ENCODE results near the gene MYMX.
"Not testable (repeated sequence)": the region's sequence is repeated elsewhere in the genome, so short reads cannot be mapped to it uniquely, and the experiment has no call there.

MYMX gene

DNA sequence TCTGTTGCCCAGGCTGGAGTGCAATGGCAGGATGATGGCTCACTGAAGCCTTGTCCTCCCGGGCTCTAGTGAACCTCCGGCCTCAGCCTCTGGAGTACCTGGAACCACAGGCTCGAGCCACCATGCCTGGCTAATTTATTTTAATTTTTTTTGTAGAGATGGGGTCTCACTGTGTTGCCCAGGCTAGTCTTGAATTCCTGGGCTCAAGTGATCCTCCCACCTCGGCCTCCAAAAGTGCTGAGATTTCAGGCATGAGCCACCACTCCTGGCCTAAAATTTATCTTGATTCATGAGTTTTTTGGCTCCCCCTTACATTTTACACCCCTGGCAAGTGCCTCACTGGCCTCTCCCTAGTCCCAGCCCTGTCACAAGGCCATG, 4.2 kb downstream of the MYMX start:
- DNase-seq = no peak

DNA sequence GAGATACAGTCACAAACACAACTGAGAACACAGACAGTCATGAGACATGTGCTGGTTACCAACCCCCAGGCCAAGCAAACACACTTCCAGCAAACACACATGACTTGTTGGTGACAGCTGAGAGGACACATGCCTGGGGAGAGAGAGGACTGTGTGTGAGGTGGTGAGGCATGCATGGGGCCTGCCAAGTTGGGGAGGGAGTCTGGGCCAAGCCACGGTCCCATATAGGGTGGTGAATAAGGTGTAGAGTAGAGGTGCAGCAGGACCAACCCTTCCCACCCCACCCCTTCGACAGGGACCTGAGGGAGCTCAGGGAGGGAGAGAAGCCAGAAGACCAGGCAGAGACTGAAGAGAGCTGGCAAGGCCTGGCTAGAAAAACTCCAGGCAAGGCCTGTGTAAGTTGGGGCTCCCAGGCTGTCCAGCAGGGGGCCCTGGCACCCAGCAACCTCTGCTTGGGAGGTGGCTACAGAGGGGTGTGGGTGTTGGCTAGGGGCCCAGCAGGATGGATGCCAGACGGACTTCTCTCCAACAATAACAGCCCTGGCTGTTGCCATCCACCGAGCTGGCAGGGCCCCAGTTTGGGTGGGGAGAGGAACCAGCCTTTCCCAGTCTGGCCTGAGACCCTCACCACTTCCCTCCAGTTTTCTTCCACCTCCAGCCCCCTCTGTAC, 4.7 kb downstream of the MYMX start:
- peak; percentile 81 for DNase-seq

DNA sequence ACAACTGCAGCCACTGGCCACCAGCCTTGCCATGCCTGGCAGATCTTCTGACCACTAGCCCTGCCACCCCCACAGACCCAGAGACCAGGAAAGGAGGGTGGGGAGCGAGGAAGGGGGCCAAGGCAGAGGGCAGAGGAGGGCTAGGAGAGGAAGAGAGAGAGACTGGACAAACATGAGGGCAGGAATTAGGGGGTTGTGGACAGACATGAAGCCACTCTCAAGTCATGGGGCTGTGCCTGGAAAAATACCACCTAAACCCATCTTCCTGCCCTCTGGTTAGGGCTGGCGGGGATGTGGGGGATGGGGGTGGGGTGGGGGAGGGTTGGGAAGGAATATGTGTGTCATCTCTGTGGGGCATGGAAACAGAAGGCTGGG, 5.2 kb downstream of the MYMX start:
- DNase-seq = no peak

DNA sequence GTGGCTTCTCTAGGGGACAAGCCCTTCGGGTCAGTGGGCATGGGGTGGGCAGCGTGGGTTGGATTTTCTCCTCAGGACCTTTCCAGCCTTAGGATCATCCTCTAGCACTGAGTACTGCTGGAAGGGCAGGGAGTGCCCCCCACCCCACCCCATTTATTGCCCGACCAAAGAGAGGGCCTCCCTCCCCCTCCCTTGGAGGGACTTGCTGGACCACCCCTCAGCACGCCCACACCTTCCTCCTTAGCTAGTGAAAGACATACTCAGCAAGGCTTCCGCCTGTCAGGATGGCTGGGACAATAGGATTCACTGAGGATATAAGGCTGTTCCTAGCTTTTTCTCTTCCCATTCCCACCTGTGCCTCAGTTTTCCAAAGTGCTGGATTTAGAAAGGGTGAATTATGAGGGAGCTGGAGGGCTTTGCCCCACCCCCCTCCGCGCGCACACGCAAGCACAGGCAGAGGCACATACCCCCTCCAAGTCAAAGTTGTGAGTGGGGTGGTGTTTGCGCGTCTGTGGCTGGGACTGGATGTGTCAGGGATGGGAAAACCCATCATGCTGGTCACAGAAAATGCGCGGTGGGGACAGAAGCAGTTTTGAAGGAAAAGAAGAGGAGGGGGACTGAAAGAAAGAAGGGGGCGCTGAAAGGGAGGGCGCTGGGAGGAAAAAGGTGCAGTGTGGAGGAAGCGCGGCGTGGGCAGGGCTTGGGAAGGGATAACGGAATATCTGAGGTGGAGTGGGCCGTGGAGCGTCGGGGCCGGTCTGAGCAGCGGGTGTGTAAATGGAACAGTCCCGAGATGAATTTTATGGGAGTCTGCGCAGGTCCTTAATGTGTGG, 6.0 kb downstream of the MYMX start:
- DNase-seq = no peak

DNA sequence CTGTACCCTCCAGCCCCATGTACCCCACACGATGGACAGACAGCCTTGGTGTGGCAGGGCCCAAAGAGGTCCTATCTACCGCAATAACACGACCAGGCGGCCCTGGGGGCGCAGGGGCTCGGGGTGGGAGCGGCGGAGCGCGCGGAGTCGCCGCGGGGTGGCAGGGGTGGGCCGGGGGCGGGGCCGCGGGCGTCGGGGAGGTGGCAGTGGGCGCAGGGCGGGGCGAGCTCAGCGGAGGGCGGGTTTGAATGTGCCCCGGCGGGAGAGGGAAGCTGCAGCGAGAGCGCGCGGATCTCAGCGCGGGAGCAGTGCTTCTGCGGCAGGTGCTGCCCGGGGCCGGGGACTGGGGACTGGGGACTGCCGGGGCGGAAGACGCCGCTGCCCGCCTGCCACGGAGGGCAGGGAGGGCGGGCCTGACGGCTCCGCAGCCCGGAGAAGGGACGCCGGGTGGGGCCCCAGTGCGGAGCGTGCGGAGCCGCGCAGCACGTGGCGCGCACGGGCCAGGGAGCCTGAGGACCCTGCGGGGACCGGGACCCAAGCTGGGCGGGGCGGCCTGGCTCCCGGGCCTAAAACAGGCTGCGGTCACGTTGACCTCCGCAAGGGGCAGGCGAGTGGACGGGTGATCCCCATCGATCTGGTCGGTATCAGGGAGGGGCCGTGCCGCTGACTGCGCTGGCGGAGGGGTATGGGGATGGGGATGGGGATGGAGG, 6.7 kb downstream of the MYMX start, which contains the start of gene SLC29A1:
SLC29A1 (plus strand) TSS at position 277 of the 710 bp plus-strand sequence. CDS start 3,719 bp downstream, outside the sequence.
- DNase-seq = peak; percentile 89

DNA sequence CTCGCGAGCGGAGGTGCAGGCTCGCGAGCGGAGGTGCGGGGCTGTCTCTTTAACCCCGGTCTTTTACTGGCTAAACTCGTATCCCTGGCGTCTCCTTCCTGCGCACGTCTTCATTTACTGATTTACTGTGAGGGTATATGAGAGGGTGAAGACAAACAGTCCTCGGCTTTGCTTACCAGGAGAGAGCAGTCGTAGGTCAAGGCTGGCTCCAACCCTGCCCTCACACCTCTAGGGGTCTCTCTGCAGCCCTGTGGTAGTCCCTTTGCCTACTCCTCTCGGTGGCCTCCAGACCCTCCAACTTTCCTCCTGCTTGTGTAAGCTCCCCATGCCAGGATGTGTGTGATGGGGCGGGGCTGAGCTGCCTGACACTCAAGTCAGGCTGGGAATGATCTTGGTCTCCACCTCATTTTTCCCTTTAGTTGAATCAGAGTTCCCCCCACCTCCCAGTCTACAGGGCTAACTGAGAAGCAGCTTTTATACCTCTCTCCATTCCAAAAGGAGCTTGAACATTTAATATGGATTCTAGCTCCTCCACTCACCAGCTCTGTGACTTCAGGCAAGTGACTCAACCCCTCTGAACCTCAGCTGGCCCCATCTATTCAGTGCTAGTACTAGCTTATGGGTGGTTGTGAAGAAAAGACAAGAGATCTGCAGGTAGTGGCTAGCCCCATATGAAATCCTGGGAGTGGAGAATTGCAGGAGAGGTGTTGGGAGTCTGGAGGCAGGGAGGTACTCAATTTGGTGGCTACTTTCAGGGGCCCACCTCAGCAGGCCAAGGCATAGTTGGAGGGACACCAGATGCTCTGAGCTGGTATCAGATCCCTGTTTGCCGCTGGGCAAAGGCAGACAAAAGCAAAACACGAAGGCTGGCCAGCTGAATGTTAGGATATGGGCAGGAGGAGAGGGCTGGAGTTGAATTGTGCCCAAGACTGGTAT, 7.6 kb downstream of the MYMX start:
- DNase-seq = no peak

DNA sequence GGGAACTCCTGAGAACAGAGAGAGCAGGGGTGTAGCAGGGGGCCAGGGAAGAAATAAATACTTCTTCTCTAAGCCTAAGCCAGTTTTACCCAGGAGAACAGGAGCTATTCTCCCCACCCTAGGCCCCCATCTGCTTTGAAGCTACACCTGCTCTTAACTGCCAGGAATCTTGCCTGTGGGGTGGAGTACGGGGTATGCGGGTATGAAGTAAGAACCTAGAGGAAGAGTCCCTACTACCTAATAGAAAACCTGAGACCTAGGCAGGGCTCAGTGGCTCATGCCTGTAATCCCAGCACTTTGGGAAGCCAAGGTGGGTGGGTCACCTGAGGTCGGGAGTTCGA, 8.2 kb downstream of the MYMX start:
- DNase-seq = no peak

DNA sequence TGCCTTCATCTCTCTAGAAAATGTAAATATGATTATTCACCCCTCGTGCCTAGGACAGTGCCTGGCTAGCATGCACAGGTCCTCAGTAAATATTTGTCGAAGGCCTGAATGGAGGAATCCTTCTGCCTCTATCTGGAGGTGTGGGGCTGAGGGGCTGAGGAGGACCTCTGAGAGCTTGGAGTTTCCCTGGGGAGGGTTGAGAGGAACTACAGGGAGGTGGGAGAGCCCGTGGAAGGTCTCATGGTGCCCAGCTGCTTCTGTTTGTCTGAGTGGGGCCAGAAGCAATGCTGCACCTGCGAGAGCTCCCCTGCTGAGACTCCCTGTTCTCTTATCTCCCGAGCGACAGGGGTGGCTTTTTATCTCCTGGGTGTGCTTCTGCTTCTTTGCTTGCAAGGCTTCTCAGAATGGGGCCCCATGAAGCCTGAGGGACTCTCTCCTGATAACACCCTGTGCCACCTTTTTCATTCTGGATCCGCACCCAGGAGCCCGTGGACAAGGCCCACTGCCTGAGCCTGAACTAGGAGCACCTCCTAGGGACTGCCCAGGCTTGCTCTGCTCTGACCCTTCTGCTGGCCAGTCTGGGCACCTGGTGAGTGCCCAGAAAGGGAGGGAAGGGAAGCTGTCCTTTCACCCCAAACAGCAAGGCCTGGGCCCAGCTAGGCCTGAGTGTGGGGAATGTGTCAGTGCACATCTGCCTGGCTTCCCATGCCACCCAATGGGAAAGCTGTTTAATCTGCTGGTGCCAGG, 9.0 kb downstream of the MYMX start:
- no peak for DNase-seq

DNA sequence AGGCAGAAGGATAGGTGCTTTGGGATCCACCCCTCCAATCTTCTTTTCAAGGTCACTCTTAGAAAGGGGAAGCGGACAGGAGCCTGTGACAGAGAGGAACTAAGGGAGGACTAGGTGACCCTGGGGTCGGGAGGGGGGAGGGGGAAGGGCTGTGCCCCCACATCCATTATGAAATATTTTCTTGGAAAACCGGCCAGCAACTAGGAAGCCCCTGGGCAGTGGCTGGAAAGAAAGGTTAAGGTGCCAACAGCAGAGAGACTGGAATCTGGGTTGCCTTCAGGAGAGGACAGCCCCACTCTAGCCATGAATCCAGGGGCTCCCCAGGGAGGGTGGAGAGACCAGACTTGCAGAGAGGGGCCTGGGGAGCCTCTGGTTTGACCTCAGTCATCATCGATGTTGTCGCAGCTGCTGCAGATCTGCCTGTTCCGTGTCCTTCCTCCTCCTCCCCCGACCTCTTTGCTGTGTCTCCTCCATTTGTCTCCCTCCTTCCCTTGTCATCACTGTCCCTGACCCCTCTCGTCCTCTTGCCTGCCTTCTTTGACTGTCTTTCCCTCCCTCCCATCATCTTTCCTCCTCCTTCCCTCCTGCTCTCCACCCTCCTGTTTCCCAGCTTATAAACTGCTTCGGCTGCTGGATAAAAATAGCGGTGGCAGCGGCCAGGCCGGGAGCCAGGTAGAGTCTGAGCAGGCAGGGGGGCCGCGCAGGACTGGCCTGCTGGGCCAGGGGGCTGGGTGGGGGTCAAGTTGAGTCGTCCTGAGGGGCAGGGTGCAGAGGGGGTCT, 9.8 kb downstream of the MYMX start:
- DNase-seq = no peak

DNA sequence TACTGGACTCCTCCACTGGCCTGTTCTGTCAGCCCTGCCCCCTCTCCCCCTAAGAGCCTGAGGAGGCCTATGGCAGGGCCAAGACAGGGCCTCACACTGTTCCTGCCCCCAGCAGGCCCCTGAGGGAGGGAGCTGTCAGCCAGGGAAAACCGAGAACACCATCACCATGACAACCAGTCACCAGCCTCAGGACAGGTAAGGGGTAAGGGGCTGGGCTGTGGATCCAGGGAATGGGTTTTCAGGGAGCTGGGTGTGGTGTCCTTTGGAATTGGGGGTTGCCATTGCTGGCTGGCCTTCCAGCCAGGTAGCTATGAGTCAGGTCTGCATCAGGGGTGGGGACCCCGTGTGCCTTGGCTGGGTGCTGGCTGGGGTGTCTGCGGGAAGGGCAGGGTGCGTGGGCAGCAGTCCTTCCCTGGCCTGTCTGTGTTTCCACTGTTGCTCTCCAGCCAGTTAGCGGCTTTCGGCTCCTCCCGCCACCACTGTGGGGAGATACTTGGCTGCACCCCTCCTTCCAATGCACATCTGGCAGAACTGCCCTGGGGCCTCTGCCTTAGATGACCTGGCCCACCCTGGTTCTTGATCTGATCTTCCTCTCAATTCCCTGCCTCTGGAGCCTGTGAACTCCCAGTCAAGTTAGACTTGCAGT, 10.5 kb downstream of the MYMX start:
- no peak for DNase-seq

DNA sequence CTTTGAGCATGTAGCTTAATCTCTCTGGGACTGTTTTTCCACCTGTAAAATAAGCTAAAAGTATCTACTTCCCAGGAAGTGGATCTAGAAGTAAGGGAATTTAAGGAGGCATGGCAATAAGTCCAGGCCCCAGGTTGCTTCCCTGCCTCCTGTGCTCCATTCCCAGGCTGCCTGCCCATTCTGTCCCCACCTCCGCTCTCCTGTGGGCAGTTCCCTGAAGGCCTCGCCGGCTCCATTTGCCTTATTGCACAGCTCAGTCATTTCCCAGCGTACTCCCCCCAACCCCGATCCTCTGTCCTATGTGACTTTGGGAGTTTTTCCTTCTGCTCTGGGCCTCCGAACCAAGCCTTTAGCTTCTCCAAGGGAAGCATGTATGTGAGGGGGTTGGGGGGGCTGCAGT, 11.3 kb downstream of the MYMX start:
- no peak for DNase-seq

DNA sequence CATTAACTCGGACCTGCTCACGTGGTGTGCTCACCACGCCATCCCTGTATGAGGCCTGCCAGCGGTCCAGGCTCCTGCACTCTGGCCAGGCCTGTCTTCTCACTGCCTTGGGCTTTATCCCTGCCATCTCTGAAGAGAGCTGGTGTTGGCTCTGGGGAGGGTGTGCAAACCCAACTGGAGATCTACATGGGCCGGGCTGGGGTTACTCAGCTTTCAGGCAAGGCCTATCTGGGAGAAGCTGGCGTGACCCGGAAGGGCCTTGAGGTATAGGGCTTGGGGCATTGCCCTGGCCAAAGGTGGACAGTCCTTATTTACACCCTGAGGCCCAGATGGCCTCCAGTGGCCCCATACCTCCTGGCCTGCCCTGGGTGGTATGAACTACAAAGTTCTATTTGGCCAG, 11.7 kb downstream of the MYMX start:
- DNase-seq = no peak

DNA sequence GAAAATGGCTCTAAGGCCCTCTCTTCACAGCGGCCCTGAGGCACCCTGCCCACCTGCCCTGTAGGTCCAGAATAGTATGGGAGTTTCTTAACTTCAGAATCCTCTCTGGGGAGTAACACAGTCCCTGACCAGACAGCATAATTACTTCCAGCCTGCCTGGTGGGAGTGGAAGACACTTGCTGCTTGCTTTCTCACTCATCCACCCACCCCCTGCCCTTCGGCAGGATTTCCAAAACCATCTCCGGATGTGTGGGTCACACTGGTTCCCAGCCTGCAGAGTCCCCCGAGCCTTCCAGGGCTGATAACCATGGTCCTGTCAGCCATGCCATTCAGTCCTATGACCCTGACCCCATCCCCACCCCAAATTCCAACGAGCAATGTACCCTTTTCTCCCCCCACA, 12.1 kb downstream of the MYMX start:
- no peak for DNase-seq

DNA sequence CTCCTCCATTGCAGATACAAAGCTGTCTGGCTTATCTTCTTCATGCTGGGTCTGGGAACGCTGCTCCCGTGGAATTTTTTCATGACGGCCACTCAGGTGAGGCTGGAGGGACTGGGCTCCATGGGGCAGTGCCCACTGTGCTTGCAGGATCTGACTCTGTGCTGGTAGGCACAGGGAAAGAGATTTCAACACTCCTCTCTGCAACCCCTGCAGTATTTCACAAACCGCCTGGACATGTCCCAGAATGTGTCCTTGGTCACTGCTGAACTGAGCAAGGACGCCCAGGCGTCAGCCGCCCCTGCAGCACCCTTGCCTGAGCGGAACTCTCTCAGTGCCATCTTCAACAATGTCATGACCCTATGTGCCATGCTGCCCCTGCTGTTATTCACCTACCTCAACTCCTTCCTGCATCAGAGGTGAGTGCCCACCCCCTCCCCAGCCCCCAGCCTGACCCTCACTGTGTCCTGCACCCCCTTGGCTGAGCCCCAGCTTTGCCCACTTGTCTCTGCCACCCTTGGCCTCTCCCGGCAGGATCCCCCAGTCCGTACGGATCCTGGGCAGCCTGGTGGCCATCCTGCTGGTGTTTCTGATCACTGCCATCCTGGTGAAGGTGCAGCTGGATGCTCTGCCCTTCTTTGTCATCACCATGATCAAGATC, 12.8 kb downstream of the MYMX start:
- DNase-seq = no peak

DNA sequence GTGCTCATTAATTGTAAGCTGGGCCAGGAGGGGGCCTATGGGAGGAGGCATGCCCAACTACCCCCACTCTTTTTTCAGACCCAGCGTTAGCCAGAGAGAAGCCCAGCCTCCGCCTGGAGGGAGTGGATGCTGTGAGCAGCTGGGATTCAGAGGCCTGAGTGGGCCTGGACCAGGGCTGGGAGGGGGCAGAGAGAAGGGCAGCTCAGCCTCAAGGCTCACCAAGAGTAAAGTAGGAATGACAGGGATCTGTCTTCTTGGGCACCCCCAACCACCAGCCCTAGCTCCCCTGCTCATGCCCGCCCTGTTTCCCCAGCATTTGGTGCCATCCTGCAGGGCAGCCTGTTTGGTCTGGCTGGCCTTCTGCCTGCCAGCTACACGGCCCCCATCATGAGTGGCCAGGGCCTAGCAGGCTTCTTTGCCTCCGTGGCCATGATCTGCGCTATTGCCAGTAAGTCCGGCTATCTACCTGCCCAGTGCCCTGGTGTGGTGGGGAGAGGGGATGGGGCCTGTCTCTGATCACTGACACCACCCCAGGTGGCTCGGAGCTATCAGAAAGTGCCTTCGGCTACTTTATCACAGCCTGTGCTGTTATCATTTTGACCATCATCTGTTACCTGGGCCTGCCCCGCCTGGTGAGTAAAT, 13.4 kb downstream of the MYMX start:
- DNase-seq = no peak

DNA sequence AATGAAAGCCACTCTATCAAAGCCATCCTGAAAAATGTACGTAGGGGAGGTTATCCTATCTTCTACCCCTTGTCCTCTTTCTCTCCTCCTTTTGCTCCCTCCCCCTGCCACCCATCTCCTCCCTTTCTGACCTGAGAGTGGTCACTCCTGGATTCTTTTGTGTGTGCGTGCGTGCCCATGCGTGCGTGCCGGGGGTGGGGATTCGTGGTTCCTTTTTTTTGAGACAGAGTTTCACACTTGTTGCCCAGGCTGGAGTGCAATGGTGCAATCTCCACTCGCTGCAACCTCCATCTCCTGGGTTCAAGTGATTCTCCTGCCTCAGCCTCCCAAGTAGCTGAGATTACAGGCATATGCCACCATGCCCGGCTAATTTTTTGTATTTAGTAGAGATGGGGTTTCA, 14.7 kb downstream of the MYMX start:
- not testable (repeated sequence) for DNase-seq

DNA sequence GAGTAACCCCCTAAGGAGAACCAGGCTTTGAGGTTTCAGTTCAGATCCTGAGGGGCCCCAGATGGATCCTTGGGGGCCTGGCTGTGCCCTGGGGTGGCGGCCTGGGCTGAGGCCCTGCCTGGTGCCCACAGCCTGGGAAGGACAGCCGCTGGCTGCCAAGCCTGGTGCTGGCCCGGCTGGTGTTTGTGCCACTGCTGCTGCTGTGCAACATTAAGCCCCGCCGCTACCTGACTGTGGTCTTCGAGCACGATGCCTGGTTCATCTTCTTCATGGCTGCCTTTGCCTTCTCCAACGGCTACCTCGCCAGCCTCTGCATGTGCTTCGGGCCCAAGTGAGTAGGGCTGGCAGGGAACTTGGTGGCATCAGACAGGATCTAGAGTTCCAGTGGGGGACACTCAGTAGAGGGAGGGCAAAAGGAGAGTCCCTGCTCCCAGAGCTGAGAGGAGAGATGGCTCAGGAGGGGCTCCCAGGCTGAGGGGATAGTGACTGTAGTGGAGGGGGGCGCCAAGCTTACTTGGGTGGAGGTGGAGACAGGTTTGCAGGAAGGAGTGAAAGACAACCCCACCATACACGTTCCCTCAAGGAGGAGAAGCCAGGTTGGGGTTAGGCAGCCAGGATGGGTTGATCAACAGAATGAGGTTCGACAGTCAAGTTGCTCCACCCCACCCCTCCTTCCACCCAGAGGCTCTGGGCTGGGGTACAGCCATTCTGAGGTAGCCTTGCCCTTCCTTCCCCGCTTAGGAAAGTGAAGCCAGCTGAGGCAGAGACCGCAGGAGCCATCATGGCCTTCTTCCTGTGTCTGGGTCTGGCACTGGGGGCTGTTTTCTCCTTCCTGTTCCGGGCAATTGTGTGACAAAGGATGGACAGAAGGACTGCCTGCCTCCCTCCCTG, 16.2 kb downstream of the MYMX start:
- DNase-seq = no peak

DNA sequence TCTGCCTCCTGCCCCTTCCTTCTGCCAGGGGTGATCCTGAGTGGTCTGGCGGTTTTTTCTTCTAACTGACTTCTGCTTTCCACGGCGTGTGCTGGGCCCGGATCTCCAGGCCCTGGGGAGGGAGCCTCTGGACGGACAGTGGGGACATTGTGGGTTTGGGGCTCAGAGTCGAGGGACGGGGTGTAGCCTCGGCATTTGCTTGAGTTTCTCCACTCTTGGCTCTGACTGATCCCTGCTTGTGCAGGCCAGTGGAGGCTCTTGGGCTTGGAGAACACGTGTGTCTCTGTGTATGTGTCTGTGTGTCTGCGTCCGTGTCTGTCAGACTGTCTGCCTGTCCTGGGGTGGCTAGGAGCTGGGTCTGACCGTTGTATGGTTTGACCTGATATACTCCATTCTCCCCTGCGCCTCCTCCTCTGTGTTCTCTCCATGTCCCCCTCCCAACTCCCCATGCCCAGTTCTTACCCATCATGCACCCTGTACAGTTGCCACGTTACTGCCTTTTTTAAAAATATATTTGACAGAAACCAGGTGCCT, 16.9 kb downstream of the MYMX start:
- no peak for DNase-seq

Data from CD4-positive, alpha-beta T cell treated with Interleukin-12 subunit alpha and Interleukin-12 subunit beta, for 1 hour (primary cell).